Measurements from ENCODE around the gene JAZF1. TPM values are rescaled to one million over a fixed set of nuclear protein-coding genes. Genes with fewer than 3 reads are reported as not detected.

The JAZF1 gene
- total and polyA plus RNA-seq, 4 donors: 5.2 to 16.5 (median 10.7) TPM

GRCh38 chr7:27842851-27843250, 337.7 kb downstream of the JAZF1 start:
- 91 to 92% methylated on average over 9 of the region's 9 CpGs for whole genome bisulfite sequencing, 2 donors
- Histone ChIP-seq H3K4me1 (ENCODE audit: control insufficient read depth in 5 of 5, insufficient read depth in 5 of 5, low read length in 5 of 5) (peaks cover 0 to 3% (median 0%) of the 10 kb centered on the region in 5 donors), H3K27me3 (ENCODE audit: control insufficient read depth in 3 of 3, insufficient read depth in 3 of 3, low read length in 2 of 3) (no peaks in the 10 kb centered on the region), H3K9me3 (ENCODE audit: control insufficient read depth in 4 of 4, insufficient read depth in 3 of 4, low read length in 3 of 4) (no peaks in the 10 kb centered on the region), H3K9ac (ENCODE audit: insufficient read depth in 1 of 2, low read length in 2 of 2) (no peak overlapping the region), H3K36me3 (ENCODE audit: control insufficient read depth in 4 of 4, insufficient read depth in 4 of 4, low read length in 4 of 4) (no peaks in the 10 kb centered on the region), H3K27ac (ENCODE audit: low read depth in 1 of 2, low read length in 1 of 2) (no peak overlapping the region), H3K4me3 (no peak overlapping the region)
- no peak for DNase-seq
- TF ChIP-seq, protein P1, sequence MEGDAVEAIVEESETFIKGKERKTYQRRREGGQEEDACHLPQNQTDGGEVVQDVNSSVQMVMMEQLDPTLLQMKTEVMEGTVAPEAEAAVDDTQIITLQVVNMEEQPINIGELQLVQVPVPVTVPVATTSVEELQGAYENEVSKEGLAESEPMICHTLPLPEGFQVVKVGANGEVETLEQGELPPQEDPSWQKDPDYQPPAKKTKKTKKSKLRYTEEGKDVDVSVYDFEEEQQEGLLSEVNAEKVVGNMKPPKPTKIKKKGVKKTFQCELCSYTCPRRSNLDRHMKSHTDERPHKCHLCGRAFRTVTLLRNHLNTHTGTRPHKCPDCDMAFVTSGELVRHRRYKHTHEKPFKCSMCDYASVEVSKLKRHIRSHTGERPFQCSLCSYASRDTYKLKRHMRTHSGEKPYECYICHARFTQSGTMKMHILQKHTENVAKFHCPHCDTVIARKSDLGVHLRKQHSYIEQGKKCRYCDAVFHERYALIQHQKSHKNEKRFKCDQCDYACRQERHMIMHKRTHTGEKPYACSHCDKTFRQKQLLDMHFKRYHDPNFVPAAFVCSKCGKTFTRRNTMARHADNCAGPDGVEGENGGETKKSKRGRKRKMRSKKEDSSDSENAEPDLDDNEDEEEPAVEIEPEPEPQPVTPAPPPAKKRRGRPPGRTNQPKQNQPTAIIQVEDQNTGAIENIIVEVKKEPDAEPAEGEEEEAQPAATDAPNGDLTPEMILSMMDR (IDR thresholded peaks at IDR 0.05; ENCODE audit: control extremely low read depth, extremely low read depth): no peak
- no peak for ATAC-seq (ENCODE audit: insufficient read depth, low FRiP score)

- H3K4me3 ChIP-seq: no peak overlapping the region
- no peaks in the 10 kb centered on the region for H3K27me3 ChIP-seq (ENCODE audit: control insufficient read depth in 3 of 3, insufficient read depth in 3 of 3, low read length in 2 of 3)
- DNase-seq: no peak
- H3K27ac ChIP-seq (ENCODE audit: low read depth in 1 of 2, low read length in 1 of 2): no peak overlapping the region
- TF ChIP-seq, protein P1 (IDR thresholded peaks at IDR 0.05; ENCODE audit: control extremely low read depth, extremely low read depth): no peak
- H3K4me1 ChIP-seq (ENCODE audit: control insufficient read depth in 5 of 5, insufficient read depth in 5 of 5, low read length in 5 of 5): peaks cover 0 to 3% (median 0%) of the 10 kb centered on the region in 5 donors
- no peak overlapping the region for H3K9ac ChIP-seq (ENCODE audit: insufficient read depth in 1 of 2, low read length in 2 of 2)
- H3K9me3 ChIP-seq (ENCODE audit: control insufficient read depth in 4 of 4, insufficient read depth in 3 of 4, low read length in 3 of 4): no peaks in the 10 kb centered on the region
- WGBS, 2 donors: 68 to 73% methylated on average over 14 of the region's 14 CpGs
- no peak for ATAC-seq (ENCODE audit: insufficient read depth, low FRiP score)
- no peaks in the 10 kb centered on the region for H3K36me3 ChIP-seq (ENCODE audit: control insufficient read depth in 4 of 4, insufficient read depth in 4 of 4, low read length in 4 of 4)
Measured at GRCh38 chr7:27842094-27842692, 338.4 kb downstream of the JAZF1 start.

- no peak overlapping the region for H3K9ac ChIP-seq (ENCODE audit: insufficient read depth in 1 of 2, low read length in 2 of 2)
- H3K27ac ChIP-seq (ENCODE audit: low read depth in 1 of 2, low read length in 1 of 2): no peak overlapping the region
- H3K27me3 ChIP-seq (ENCODE audit: control insufficient read depth in 3 of 3, insufficient read depth in 3 of 3, low read length in 2 of 3): no peaks in the 10 kb centered on the region
- ATAC-seq (ENCODE audit: insufficient read depth, low FRiP score) (no peak), DNase-seq (no peak)
- peaks cover 0 to 3% (median 0%) of the 10 kb centered on the region in 5 donors for H3K4me1 ChIP-seq (ENCODE audit: control insufficient read depth in 5 of 5, insufficient read depth in 5 of 5, low read length in 5 of 5)
- H3K36me3 ChIP-seq (ENCODE audit: control insufficient read depth in 4 of 4, insufficient read depth in 4 of 4, low read length in 4 of 4): no peaks in the 10 kb centered on the region
- TF ChIP-seq, protein P1 (IDR thresholded peaks at IDR 0.05; ENCODE audit: control extremely low read depth, extremely low read depth): no peak
- H3K4me3 ChIP-seq: no peak overlapping the region
- no peaks in the 10 kb centered on the region for H3K9me3 ChIP-seq (ENCODE audit: control insufficient read depth in 4 of 4, insufficient read depth in 3 of 4, low read length in 3 of 4)
- 97% methylated on average over 18 of the region's 18 CpGs for WGBS, 2 donors
Measured at GRCh38 chr7:27840760-27841364, 339.7 kb downstream of the JAZF1 start.

Data from lung (tissue), 12 donors.